Measurements from ENCODE around the gene NR2F1-AS1.

Gene NR2F1-AS1

GRCh38 chr5:93582677-93583438 is 1.8 kb upstream of the NR2F1-AS1 start, which contains the start of gene NR2F1:
Gene NR2F1 (plus strand): TSS chr5:93583222. CDS start chr5:93585024, 1,802 bp downstream.
- Histone ChIP-seq H3K36me3 (replicated peaks; ENCODE audit: insufficient read depth, low read length) (no peaks in the 10 kb centered on the region), H3K4me3 (ENCODE audit: low read length) (peak within 1 kb of the TSS; percentile 69), H3K4me1 (ENCODE audit: low read length) (no peaks in the 10 kb centered on the region; the same call in 1 of the 2 replicates), H2AFZ (ENCODE audit: low read length) (peak within 1 kb of the TSS; percentile 45; the same call in 1 of the 2 replicates), H3F3A (ENCODE audit: insufficient read depth, low read length) (no peaks in the 10 kb centered on the region; the same call in 1 of the 2 replicates), H3K4me2 (ENCODE audit: low read depth, low read length) (peak within 1 kb of the TSS; percentile 88), H3K27ac (ENCODE audit: low read length) (no peak within 1 kb of the TSS), H3K9ac (ENCODE audit: low read length) (no peak within 1 kb of the TSS), H3K9me2 (replicated peaks; ENCODE audit: insufficient read depth, low read length) (no peaks in the 10 kb centered on the region), H3K9me3 (replicated peaks; ENCODE audit: insufficient read depth, low read length) (no peaks in the 10 kb centered on the region), H4K20me1 (ENCODE audit: insufficient read depth, low read length) (no peaks in the 10 kb centered on the region), H3K79me2 (ENCODE audit: low read length) (no peaks in the 10 kb centered on the region), H3K27me3 (replicated peaks; ENCODE audit: insufficient read depth, low read length) (peaks cover 26% of the 10 kb centered on the region)
- no peak for TF ChIP-seq EZH2 (optimal IDR thresholded peaks at IDR 0.05; ENCODE audit: low read depth, low read length)
- TF ChIP-seq CTCF (IDR thresholded peaks at IDR 0.05; ENCODE audit: low read length) = no peak
- no peak for TF ChIP-seq EZH2phosphoT487 (IDR thresholded peaks at IDR 0.05; ENCODE audit: low read length)
- DNase-seq = peak; percentile 31

GRCh38 chr5:93582167-93582462 is 1.1 kb upstream of the NR2F1-AS1 start:
- H3K27me3 ChIP-seq (replicated peaks; ENCODE audit: insufficient read depth, low read length) = peaks cover 26% of the 10 kb centered on the region
- H3K4me2 ChIP-seq (ENCODE audit: low read depth, low read length) = peak overlapping the region; percentile 88
- TF ChIP-seq CTCF (IDR thresholded peaks at IDR 0.05; ENCODE audit: low read length) = no peak
- TF ChIP-seq EZH2phosphoT487 (IDR thresholded peaks at IDR 0.05; ENCODE audit: low read length) = no peak
- no peak for TF ChIP-seq EZH2 (optimal IDR thresholded peaks at IDR 0.05; ENCODE audit: low read depth, low read length)
- H3K36me3 ChIP-seq (replicated peaks; ENCODE audit: insufficient read depth, low read length) = no peaks in the 10 kb centered on the region
- H3F3A ChIP-seq (ENCODE audit: insufficient read depth, low read length) = no peaks in the 10 kb centered on the region; the same call in 1 of the 2 replicates
- H3K9me3 ChIP-seq (replicated peaks; ENCODE audit: insufficient read depth, low read length) = no peaks in the 10 kb centered on the region
- H3K4me3 ChIP-seq (ENCODE audit: low read length) = peak overlapping the region; percentile 69
- H3K9ac ChIP-seq (ENCODE audit: low read length) = no peak overlapping the region
- H4K20me1 ChIP-seq (ENCODE audit: insufficient read depth, low read length) = no peaks in the 10 kb centered on the region
- H3K9me2 ChIP-seq (replicated peaks; ENCODE audit: insufficient read depth, low read length) = no peaks in the 10 kb centered on the region
- H3K4me1 ChIP-seq (ENCODE audit: low read length) = no peaks in the 10 kb centered on the region; the same call in 1 of the 2 replicates
- peak overlapping the region; percentile 45; the same call in 1 of the 2 replicates for H2AFZ ChIP-seq (ENCODE audit: low read length)
- no peak overlapping the region for H3K27ac ChIP-seq (ENCODE audit: low read length)
- no peaks in the 10 kb centered on the region for H3K79me2 ChIP-seq (ENCODE audit: low read length)
- DNase-seq = no peak

- Histone ChIP-seq H4K20me1 (ENCODE audit: insufficient read depth, low read length) (no peaks in the 10 kb centered on the region), H3K4me2 (ENCODE audit: low read depth, low read length) (peak overlapping the region; percentile 93), H3K36me3 (replicated peaks; ENCODE audit: insufficient read depth, low read length) (no peaks in the 10 kb centered on the region), H3K9me2 (replicated peaks; ENCODE audit: insufficient read depth, low read length) (no peaks in the 10 kb centered on the region), H3K4me1 (ENCODE audit: low read length) (no peaks in the 10 kb centered on the region; the same call in 1 of the 2 replicates), H3K9ac (ENCODE audit: low read length) (peak overlapping the region; percentile 12; the same call in 1 of the 2 replicates), H3F3A (ENCODE audit: insufficient read depth, low read length) (no peaks in the 10 kb centered on the region; the same call in 1 of the 2 replicates), H3K79me2 (ENCODE audit: low read length) (no peaks in the 10 kb centered on the region), H3K27me3 (replicated peaks; ENCODE audit: insufficient read depth, low read length) (peaks cover 20% of the 10 kb centered on the region), H2AFZ (ENCODE audit: low read length) (peak overlapping the region; percentile 98), H3K9me3 (replicated peaks; ENCODE audit: insufficient read depth, low read length) (no peaks in the 10 kb centered on the region), H3K4me3 (ENCODE audit: low read length) (peak overlapping the region; percentile 69), H3K27ac (ENCODE audit: low read length) (no peak overlapping the region)
- no peak for TF ChIP-seq EZH2 (optimal IDR thresholded peaks at IDR 0.05; ENCODE audit: low read depth, low read length)
- TF ChIP-seq CTCF (IDR thresholded peaks at IDR 0.05; ENCODE audit: low read length) = no peak
- TF ChIP-seq EZH2phosphoT487 (IDR thresholded peaks at IDR 0.05; ENCODE audit: low read length) = no peak
- peak; percentile 18 for DNase-seq
Measured at GRCh38 chr5:93580063-93580926, 724 bp downstream of the NR2F1-AS1 start.

Data from MM.1S (cell line).